MCF 10A (cell line): ENCODE measurements around the gene IPPK. TPM values are rescaled to one million over a fixed set of nuclear protein-coding genes. Genes with fewer than 3 reads are reported as not detected.

Experiments
- BruUV-seq: library from RNA; stranded (reverse); fragments of 400-500 nt; replicated peaks from 2 replicates; lab custom pipeline; 2021; lab: Mats Ljungman, UMichigan
- CTCF ChIA-PET: fragments of 300-600 bp; sonication (Branson Sonifier 250); formaldehyde crosslinking; extraction: SDS; loops from one replicate; lab custom pipeline; 2021; ENCODE audit warnings: antibody characterized with exemption, inconsistent platforms; lab: Yijun Ruan, JAX
- POLR2A ChIA-PET: fragments of 300-600, 350-650 bp; sonication (Branson Sonifier 250); formaldehyde crosslinking; extraction: SDS; loops from one replicate; lab custom pipeline; 2020; ENCODE audit warnings: antibody characterized with exemption, inconsistent platforms; lab: Yijun Ruan, JAX
- DNase-seq: peaks from one replicate; pipeline ENCODE4 v3.0.0-alpha.2; 2018; ENCODE audit not compliant: unreplicated experiment
- H3K27ac Mint-ChIP-seq: one replicate; pipeline ENCODE4 v1.8.0; 2022; ENCODE audit warnings: mild to moderate bottlenecking, low read depth, mixed read lengths; ENCODE audit not compliant: unreplicated experiment
- H3K27me3 Mint-ChIP-seq: one replicate; pipeline ENCODE4 v1.8.0; 2022; ENCODE audit warnings: mixed read lengths; ENCODE audit not compliant: insufficient read depth, unreplicated experiment
- H3K36me3 Mint-ChIP-seq: one replicate; pipeline ENCODE4 v1.8.0; 2022; ENCODE audit warnings: mild to moderate bottlenecking, moderate library complexity, mixed read lengths; ENCODE audit not compliant: insufficient read depth, unreplicated experiment
- H3K4me1 Mint-ChIP-seq: one replicate; pipeline ENCODE4 v1.8.0; 2022; ENCODE audit warnings: mixed read lengths; ENCODE audit not compliant: insufficient read depth, unreplicated experiment
- H3K4me3 Mint-ChIP-seq: one replicate; pipeline ENCODE4 v1.8.0; 2022; ENCODE audit warnings: mild to moderate bottlenecking, moderate library complexity, mixed read lengths; ENCODE audit not compliant: unreplicated experiment
- H3K9me3 Mint-ChIP-seq: one replicate; pipeline ENCODE4 v1.8.0; 2022; ENCODE audit warnings: mixed read lengths; ENCODE audit not compliant: unreplicated experiment
- intact Hi-C: fragments of 100-400 bp; cut with micrococcal nuclease; formaldehyde crosslinking; loops from 2 replicates; pipeline ENCODE4 v1.14.1; 2022
- total RNA-seq: library from RNA; stranded (reverse); gene quantifications from 2 replicates; pipeline ENCODE4 v1.2.3, GENCODE V29; 2022
- TF ChIP-seq, protein P1 (sequence below): fragments of 200-600 bp; IDR thresholded peaks from one replicate; pipeline ENCODE4 v1.8.0; 2022; ENCODE audit warnings: antibody characterized with exemption, mild to moderate bottlenecking; ENCODE audit not compliant: unreplicated experiment

Gene IPPK
- total RNA-seq, 1 experiment from 2014 or later: 16.6 TPM

DNA sequence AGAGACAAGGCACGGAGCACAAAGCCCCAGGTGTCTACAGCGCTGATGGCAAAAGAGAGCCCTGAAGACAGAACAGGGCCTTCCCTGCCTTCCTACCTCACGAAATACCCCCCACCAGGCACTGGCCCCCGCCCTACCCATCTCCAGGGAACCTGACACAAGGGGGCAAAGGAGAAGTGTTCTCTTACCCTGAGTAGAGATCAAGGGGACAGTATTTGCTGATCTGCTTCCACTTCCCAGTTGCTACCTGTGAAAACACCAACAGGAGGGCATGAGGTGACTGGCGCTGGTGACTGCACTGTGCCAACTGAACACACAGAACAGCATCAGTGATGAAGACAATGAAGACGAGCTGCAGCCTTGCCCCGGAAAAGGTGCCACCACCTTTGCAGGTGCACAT lies 27.4 kb downstream of the IPPK start:
- TF ChIP-seq, protein P1, sequence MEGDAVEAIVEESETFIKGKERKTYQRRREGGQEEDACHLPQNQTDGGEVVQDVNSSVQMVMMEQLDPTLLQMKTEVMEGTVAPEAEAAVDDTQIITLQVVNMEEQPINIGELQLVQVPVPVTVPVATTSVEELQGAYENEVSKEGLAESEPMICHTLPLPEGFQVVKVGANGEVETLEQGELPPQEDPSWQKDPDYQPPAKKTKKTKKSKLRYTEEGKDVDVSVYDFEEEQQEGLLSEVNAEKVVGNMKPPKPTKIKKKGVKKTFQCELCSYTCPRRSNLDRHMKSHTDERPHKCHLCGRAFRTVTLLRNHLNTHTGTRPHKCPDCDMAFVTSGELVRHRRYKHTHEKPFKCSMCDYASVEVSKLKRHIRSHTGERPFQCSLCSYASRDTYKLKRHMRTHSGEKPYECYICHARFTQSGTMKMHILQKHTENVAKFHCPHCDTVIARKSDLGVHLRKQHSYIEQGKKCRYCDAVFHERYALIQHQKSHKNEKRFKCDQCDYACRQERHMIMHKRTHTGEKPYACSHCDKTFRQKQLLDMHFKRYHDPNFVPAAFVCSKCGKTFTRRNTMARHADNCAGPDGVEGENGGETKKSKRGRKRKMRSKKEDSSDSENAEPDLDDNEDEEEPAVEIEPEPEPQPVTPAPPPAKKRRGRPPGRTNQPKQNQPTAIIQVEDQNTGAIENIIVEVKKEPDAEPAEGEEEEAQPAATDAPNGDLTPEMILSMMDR: no peak
- no peaks in the 10 kb centered on the region for H3K9me3 Mint-ChIP-seq
- H3K27ac Mint-ChIP-seq: no peak overlapping the region
- peaks cover 96% of the 10 kb centered on the region for H3K36me3 Mint-ChIP-seq
- intact Hi-C loops: no loop called here
- BruUV-seq: no TSS peak
- ChIA-PET CTCF (interaction anchor here (2.9 kb wide), 1 partner anchor 8 kb away, joined by 13 read pairs; no protein-coding TSS in a partner anchor), POLR2A (no interaction called here)
- no peaks in the 10 kb centered on the region for H3K27me3 Mint-ChIP-seq
- H3K4me3 Mint-ChIP-seq: no peak overlapping the region
- no peak for DNase-seq
- no peaks in the 10 kb centered on the region for H3K4me1 Mint-ChIP-seq

DNA sequence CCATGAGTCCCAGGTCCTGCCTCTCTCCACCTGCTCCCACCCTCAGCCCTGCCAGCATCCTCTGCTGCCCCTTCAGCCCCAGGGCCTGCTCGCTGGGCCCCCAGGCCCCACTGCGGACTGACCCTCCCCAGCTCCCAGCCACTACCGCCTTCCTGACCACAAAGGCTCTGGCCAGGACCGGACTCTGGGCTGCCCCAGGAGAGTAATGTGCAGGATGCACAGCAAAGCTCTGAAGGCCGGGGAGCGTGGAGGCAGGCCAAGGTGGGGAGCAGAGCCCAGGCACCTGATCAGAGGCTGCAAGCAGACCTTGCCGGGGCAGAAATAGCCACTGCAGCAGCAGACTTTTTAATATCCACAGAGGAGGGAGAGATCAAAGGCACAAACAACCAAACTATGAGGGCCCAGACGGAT lies 27.9 kb downstream of the IPPK start:
- ChIA-PET POLR2A (no interaction called here), CTCF (no interaction called here)
- TF ChIP-seq, protein P1: no peak
- Mint-ChIP-seq H3K4me1 (no peaks in the 10 kb centered on the region), H3K27ac (no peak overlapping the region), H3K4me3 (no peak overlapping the region), H3K9me3 (no peaks in the 10 kb centered on the region), H3K27me3 (no peaks in the 10 kb centered on the region), H3K36me3 (peaks cover 95% of the 10 kb centered on the region)
- no peak for DNase-seq
- intact Hi-C loops: no loop called here
- no TSS peak for BruUV-seq

DNA sequence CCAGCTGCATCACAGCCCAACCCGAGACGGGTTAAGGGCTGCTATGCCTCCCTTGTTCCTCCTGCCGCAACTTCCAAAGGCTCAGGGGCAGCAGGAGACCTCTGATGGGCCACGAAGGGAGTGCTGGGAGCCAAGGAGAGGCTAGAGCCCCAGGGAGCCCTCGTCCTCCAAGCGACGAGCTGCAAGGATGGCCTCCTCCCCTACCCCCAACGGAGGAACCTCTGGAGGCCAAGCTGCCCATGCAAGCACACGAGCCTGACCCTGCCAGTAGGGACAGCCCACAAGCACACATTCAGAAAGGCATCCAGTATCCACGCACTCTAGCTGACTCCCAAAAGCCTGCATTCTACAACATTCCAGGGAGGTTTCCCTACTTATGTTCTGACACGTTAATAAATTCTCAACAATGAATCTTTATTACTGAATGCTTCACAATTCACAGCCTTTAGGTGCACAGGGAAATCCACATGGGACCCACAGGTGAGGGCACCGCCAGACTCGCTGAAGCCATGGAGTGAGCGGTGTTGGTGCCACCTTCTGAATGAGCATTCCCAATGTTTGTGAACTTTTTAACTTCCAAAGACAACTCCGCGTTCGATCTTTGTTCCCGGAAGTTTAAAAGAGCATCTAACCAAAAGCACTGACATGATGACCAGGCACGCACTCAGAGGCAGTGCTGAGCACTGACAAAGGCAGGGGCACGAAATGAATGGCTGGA lies 28.7 kb downstream of the IPPK start:
- Mint-ChIP-seq H3K4me1 (no peaks in the 10 kb centered on the region), H3K27me3 (no peaks in the 10 kb centered on the region), H3K27ac (no peak overlapping the region), H3K9me3 (no peaks in the 10 kb centered on the region), H3K4me3 (no peak overlapping the region), H3K36me3 (peaks cover 95% of the 10 kb centered on the region)
- intact Hi-C loops: no loop called here
- CTCF ChIA-PET: interaction anchor here (1.2 kb wide), 1 partner anchor 312 kb away, joined by 4 read pairs; no protein-coding TSS in a partner anchor
- POLR2A ChIA-PET: no interaction called here
- no TSS peak for BruUV-seq
- no peak for DNase-seq
- TF ChIP-seq, protein P1: no peak

DNA sequence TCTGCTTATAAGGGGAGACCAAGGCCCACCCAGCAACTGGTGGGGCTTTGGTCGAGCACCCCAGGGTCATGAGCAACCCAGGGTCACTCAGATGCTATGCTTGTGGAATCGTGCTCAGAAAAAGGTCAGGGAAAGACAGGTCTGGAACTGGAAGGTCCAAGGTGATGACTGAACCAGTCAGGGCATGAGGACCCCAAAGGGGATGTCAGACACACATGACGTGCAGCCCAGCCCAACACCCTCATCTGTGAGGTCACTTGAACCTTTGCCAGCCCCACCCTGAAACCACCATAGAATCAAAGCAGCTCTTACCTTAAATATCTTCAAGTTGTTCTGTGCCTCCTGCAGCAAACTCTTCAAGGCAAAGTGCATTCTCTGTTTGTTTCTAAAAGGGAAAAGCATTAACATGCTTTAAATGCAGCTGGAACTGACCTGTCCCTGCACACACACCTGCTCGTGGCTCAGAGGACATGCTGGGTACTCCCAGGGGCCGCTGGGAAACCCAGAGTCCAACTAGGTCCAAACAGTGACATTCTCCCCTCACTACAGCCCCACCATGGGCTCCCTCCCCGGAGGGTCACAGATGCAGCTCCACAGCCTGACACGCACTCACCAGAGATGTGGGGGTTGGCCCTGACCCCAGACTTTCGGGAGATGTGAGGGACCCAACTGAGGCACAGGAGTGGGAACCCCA lies 29.4 kb downstream of the IPPK start:
- TF ChIP-seq, protein P1: no peak
- Mint-ChIP-seq H3K4me1 (no peaks in the 10 kb centered on the region), H3K36me3 (peaks cover 95% of the 10 kb centered on the region), H3K27ac (no peak overlapping the region), H3K27me3 (no peaks in the 10 kb centered on the region), H3K4me3 (no peak overlapping the region), H3K9me3 (no peaks in the 10 kb centered on the region)
- CTCF ChIA-PET: interaction anchor here (1.2 kb wide), 1 partner anchor 312 kb away, joined by 4 read pairs; no protein-coding TSS in a partner anchor
- intact Hi-C loops: no loop called here
- no TSS peak for BruUV-seq
- POLR2A ChIA-PET: no interaction called here
- no peak for DNase-seq
